ENCODE measurements around the gene VTI1B.
"Not testable (repeated sequence)": the region's sequence is repeated elsewhere in the genome, so short reads cannot be mapped to it uniquely, and the experiment has no call there.

VTI1B gene

GRCh38 chr14:67674480-67675218 is at the start of gene VTI1B:
Gene VTI1B, minus strand, starts transcription at chr14:67674632. Its CDS starts 143 bp downstream, at chr14:67674489.
- DNase-seq = peak; percentile 82

- DNase-seq = no peak
Measured at GRCh38 chr14:67722293-67722692, 47.9 kb upstream of the VTI1B start.

DNA sequence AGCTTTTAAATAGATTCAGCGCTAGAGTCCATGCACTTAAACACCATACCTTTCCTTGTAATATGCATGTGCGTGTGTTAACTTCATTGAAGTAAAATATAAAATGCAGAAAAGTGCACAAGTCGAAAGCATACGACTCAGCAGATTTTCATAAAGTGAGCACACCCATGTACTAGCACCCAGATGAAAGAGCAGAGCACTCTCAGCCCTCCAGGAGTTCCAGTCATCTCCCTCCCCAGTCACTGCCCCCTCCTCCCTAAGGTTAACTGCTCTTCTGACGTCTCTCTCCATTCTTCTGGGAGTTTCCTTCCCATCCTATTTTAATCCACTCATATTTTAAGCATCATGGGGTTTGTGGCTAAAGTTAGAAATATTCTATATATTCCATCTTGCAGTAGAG is 47.4 kb upstream of the VTI1B start:
- no peak for DNase-seq

DNA sequence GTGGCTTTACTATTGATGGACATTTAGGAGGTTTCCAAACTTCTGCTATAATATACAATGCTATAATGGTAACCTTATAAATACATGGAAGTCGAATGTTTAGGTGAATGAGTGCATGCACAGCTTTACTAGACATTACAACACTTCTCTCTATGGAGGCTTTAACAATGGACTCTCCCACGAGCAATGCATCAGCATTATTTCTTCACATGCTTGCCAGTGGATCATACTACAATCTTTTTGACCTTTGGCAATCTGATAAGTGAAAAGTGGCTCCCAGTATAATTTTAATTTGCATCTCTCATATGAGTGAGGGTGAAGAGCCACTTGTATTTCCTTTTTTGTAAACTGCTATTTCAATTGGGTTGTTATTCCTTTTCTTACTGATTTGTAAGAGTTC is 45.4 kb upstream of the VTI1B start:
- DNase-seq = no peak

DNA sequence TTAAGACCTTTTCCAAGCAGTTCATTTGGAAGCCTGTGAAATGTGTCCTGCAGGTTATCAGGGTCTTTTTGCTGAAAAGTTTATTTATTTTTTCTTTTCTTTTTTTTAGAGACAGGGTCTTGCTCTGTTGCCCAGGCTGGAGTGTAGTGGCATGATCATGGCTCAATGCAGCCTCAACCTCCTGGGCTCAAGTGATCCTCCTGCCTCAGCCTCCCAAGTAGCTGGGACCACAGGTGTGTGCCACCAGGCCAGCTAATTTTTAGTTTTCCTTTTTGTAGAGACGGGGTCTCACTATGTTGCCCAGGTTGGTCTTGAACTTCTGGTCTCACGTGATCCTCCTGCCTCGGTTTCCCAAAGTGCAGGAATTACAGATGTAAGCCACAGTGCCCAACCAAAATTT is 45.0 kb upstream of the VTI1B start:
- DNase-seq = not testable (repeated sequence)

DNA sequence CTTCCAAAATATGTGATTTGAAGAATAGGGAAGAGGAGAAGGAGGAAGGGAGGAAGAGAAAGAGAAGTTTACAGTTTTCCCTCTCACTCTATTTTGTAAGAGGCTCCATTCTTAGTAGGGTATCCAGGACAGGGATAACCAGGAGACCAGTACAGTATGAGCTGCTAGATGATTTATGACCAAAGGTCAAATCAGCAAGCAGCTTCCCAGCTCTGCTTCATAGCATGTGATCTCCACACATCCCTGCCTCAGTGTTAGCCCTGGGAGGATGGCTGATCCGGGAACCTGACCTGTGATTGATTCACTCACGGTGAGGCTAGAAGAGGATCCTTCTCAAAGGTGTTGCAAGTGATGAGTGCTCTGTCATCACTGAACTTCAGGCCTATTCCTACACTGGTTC is 43.8 kb upstream of the VTI1B start:
- no peak for DNase-seq

GRCh38 chr14:67717048-67717447 is 42.6 kb upstream of the VTI1B start:
- DNase-seq = no peak

DNA sequence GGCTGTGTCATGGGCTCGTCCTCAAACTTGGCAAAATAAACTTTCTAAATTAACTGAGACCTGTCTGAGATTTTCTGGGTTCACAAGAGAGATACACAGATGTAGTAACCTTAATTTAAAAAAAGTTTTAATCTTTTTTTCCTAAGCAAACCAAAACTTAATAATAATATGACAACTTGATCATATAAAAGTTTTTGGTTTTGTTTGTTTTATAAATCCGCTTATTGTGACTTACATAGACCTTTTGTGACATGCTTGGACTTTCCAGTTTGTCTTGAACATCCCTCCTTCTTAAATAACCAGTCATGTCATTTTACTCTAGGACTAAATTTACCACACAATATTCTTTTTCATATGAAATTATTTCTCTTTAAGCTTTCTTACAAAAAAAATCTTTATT is 35.8 kb upstream of the VTI1B start:
- DNase-seq = no peak

- DNase-seq = not testable (repeated sequence)
Measured at GRCh38 chr14:67709796-67710195, 35.4 kb upstream of the VTI1B start.

GRCh38 chr14:67709346-67709745 is 34.9 kb upstream of the VTI1B start:
- not testable (repeated sequence) for DNase-seq

DNA sequence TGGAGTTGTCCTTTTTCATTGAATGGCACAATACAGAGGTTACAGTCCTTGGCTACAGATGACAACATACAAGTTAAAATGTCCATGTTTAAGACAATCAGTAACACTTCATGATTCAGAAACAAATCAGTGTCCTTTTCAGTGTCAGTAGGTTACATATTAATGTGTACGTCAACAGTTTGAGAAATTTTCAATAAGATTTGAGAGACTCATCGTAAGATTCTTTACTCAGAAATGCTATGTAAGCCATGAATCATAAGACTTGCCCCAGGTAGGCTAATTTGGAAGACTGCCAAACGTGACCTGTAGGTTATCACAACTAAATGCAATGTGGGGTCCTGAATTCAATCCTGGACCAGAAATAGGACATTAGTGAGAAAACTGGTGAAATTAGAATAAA is 30.8 kb upstream of the VTI1B start:
- no peak for DNase-seq

GRCh38 chr14:67704484-67705089 is 30.2 kb upstream of the VTI1B start:
- DNase-seq = peak; percentile 60

- no peak for DNase-seq
Measured at GRCh38 chr14:67703997-67704396, 29.6 kb upstream of the VTI1B start.

DNA sequence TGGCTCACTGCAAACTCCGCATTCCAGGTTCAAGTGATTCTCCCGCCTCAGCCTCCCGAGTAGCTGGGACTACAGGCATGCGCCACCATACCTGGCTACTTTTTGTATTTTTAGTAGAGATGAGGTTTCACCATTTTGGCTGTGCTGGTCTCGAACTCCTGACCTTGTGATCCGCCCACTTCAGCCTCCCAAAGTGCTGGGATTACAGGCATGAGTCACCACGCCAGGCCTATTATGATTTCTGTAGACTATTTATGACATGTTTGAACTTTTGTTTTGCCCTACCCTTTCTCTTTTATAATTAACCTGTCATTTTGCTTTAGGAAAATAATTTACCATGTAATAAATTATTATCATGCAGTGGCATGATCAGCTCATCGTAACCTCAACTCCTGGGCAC is 27.1 kb upstream of the VTI1B start, which contains the start of gene RDH12:
Gene RDH12, plus strand, starts transcription at position 395 of the 400 bp plus-strand sequence. CDS start 20,757 bp downstream, outside the sequence.
- DNase-seq = not testable (repeated sequence)

GRCh38 chr14:67698179-67698578 is 23.7 kb upstream of the VTI1B start:
- DNase-seq = no peak

- no peak for DNase-seq
Measured at GRCh38 chr14:67697006-67697405, 22.6 kb upstream of the VTI1B start.

- peak; percentile 93 for DNase-seq
Measured at GRCh38 chr14:67695394-67695949, 21.0 kb upstream of the VTI1B start, which contains the start of gene RDH11. Gene RDH11, minus strand, starts transcription at chr14:67695764. Its CDS starts 61 bp downstream, at chr14:67695703.

- peak; percentile 92 for DNase-seq
Measured at GRCh38 chr14:67694791-67695393, 20.5 kb upstream of the VTI1B start.

DNA sequence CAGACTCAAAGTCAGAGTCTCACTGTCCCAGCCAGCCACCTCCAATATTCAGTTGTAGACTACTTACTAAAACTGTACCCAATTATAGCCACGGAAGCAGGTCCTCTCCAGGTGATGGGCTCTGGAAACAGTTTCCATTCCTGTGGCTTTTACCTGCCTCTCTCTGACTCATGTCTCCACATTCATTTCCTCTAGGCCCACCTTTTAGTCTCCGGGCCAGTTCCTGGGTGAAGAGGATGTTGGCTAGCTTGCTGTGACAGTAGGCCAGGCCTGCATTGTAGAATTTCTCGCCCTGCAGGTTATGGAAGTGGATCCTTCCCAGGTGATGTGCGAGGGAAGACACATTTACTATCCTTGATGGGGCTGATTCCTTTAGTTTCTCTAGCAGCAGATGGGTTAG is 15.6 kb upstream of the VTI1B start:
- no peak for DNase-seq

DNA sequence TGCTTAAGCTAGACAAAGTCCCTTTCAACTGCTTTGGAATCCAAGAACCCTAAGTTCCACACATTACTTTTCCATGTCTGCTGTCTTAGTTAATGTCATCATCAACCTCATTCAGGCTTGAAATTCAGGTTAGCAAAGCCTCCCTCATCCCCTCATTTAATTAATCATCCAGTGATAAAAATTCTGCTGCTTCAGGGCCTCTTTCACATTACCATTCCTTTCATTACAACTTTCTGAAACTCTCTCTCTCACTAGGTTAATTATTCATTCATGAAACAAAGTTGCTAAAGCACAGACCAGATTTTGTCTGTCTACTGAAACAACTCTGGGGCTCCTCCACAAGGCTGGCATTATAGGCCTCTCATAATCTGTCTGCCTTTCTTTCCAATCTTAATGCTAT is 9.4 kb upstream of the VTI1B start:
- DNase-seq = no peak

DNA sequence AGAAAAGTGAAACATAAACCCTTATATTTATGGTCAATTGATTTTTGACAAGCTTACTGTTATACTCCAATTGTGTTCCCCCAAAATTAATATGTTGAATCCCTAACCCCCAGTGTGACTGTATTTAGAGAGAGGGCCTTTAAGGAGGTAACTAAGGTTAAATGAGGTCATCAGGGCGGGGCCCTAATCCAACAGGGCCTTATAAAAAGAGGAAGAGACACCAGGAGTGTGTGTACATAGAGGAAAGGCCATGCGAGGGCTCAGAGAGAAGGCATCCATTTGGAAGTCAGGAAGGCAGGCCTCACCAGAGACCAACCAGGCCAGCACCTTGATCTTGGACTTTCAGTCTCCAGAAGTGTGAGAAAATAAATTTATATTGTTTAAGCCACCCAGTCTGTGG is 6.5 kb upstream of the VTI1B start:
- no peak for DNase-seq

DNA sequence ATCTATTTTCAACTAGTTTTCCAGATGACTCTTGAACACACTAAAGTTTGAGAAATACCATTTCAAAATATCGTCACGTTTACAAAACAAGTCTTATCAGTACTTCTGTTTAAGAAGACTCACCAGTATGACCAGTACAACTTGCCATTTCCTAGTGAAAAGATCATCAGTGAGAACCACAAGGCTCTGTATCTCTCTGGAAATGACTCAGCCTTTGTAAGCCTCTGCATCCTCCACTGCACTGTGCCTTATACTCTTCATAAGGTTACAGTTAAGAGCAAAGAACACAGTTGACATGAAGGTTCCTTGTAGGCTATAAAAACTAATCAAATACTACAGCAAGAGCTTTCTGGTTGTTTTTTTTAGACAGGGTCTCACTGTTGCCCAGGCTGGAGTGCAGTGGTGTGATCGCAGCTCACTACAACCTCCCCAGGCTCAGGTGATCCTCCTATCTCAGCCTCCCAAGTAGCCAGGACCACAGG is 5.7 kb upstream of the VTI1B start:
- DNase-seq = peak; percentile 87

- no peak for DNase-seq
Measured at GRCh38 chr14:67679006-67679405, 4.6 kb upstream of the VTI1B start.

GRCh38 chr14:67675219-67675582 is 769 bp upstream of the VTI1B start:
- no peak for DNase-seq
